GM12801 (cell line): ENCODE data around the gene RABL6.

Experiments
- CTCF ChIP-seq: IDR thresholded peaks from one replicate; pipeline ENCODE4 v1.5.1; 2011; ENCODE audit warnings: control low read depth; ENCODE audit not compliant: insufficient read length; ENCODE audit errors: extremely low read depth

The RABL6 gene

DNA sequence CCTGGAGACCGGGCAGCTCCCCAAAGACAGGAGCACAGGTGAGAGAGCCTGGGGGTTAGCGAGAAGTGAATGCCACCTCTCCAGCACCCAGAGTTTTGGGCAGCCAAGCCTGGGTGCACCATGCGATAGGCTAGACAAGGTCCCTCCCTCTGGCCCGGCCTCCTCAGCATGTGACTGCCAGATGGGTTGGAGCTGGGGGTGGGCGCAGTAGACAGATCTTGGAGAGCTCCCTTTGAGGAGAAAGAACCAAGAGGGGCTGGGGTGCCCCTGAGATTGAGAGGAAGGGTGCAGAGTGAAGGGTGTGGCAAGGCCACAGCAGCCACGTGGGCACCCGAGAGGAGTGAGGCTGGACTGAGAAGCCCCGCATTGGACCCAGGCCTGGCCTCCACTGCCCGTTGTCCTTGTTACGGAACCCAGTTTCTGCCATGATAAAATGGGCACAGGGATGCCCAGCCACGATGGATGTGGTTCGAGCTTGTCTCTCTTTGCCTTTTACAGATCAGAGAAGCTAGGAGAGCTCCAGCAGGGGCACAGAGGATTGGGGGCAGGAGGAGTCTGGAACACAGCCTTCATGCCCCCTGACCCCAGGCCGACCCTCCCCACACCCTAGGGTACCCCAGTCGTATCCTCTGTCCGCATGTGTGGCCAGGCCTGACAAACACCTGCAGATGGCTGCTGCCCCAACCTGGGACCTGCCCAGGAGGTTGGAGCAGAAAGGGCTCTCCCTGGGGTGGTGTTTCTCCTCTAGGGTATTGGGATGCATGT is 15.2 kb upstream of the RABL6 start:
- no peak for TF ChIP-seq CTCF

DNA sequence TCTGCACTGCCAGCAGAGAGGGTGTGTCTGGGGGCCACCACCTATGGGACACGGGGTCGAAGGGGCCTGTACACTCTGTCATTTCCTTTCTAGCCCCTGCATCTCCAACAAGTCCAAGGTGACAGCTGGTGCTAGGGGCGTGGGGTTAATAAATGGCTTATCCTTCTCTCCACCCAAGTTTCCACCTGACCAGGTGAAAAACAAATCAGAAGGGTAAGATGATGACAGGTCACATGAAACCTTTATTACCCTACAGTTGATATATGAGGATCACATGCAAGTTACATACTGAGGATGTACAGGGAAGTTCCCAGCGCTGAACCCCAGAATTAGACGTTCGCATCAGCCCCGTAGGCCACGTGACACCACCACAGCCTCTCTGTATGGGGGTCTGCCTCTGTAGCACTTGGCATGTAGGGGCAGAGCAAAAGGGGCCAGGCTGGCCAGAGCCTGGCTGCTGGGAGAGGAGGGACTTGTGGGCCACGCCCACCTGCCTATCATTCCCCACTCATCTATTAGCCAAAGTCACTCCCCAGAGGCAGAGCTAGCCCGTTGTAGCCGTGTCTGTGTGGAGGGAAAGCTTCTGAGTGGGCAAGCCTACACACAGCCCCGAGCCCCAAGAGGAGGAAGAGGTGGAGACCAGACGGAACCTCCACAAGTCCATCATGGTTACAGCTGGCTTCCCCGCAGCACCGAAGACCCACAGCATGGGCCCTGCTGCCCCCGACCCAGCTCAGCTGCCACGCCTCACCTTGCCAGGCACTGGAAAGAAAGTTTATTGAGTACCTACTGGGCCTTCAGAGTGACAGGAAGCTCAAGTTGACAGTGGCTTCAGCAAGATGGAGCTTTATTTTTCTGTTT is 14.4 kb upstream of the RABL6 start:
- no peak for TF ChIP-seq CTCF

DNA sequence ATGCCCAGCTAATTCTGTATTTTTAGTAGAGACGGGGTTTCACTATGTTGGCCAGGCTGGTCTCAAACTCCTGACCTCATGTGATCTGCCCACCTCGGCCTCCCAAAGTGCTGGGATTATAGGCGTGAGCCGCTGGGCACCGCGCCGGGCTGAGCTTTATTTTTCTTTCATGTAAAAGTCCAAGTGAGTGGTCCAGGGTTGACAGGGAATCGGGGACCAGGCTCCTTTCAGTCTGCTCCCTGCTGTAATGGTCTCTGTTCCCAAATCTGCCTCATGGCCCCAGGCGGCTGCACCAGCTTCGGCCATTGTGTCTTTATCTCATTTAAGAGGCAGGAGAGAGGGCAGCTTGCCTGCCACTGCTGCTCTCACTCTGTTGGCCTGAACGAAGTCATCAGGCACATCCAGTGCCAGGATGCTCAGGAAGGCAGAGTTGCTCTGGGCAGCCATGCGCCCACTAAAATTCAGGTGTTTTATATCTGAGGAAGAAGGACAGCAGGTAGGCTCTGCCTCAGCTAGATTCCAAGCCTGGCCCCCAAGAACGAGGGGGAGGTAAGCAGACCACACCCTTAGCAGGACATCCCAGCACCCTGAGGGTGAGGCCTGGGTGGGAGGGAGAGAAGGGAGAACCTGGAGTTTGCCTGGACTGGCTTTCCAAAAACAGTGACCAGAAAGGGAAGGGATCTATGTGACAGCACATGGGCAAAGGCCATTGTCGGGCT is 13.3 kb upstream of the RABL6 start:
- TF ChIP-seq CTCF, result no peak

DNA sequence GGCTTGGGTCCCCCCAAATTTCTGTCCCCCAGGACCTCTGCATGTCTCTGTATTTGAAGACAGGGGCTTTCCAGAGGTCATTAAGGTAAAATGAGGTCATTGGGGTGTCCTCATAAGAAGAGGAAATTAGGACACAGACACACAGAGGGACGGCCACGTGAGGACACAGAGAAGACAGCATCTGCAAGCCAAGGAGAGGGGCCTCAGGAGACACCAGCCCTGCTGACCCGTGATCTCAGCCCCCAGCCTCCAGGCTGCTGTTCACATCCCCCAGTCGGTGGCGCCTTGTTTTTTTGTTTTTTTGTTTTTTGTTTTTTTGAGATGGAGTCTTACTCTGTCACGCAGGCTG is 12.8 kb upstream of the RABL6 start:
- TF ChIP-seq CTCF, result no peak

DNA sequence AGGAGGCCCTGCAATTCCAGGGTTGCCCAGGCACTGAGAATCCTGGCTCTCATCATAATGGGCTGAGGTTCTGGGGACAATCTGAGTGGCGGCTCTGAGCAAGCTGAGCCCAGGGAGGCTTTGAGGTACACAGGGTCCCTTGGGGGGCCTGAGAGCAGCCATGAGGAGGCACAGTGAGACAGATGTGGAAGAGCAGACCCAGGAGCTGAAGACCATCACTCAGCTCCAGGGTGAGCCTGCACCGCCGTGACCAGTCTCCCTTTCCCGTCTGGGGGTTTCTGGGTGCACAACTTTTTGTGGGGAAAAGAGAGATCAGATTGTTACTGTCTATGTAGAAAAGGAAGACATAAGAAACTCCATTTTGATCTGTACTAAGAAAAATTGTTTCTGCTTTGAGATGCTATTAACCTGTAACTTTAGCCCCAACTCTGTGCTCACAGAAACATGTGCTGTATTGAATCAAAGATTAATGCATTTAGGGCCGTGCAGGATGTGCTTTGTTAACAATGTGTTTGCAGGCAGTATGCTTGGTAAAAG is 11.4 kb upstream of the RABL6 start, which contains the start of gene CCDC183:
TSS of gene CCDC183 (plus strand) at position 101 of the 537 bp plus-strand sequence. CDS start at position 161, 60 bp downstream.
- no peak for TF ChIP-seq CTCF

- TF ChIP-seq CTCF, result no peak
These were observed 9.1 kb upstream of the RABL6 start for GRCh38 chr9:136798708-136799078.
